PC-3 (cell line): ENCODE measurements around the gene C1orf141.

Experiments
- CTCF ChIP-seq: fragments of 300-600 bp; sonication (generic); conservative IDR thresholded peaks from 2 replicates; pipeline ENCODE4 v1.5.1; 2017; ENCODE audit warnings: antibody characterized with exemption, low read depth, mild to moderate bottlenecking, low read length
- EZH2phosphoT487 ChIP-seq: fragments of 300-600 bp; sonication (generic); IDR thresholded peaks from 2 replicates; pipeline ENCODE4 v1.6.1; 2018; ENCODE audit warnings: mild to moderate bottlenecking, antibody characterized with exemption, low read length, borderline replicate concordance

- no peak for TF ChIP-seq CTCF
- no peak for TF ChIP-seq EZH2phosphoT487
Observed at GRCh38 chr1:67165468-67166041, 30.8 kb upstream of the C1orf141 start.
